ENCODE data around the gene DYNC2H1. TPM values are rescaled to one million over a fixed set of nuclear protein-coding genes. Genes with fewer than 3 reads are reported as not detected.

The DYNC2H1 gene
- total and polyA plus RNA-seq, 12 donors: 2.2 to 5.9 (median 3.9) TPM

DNA sequence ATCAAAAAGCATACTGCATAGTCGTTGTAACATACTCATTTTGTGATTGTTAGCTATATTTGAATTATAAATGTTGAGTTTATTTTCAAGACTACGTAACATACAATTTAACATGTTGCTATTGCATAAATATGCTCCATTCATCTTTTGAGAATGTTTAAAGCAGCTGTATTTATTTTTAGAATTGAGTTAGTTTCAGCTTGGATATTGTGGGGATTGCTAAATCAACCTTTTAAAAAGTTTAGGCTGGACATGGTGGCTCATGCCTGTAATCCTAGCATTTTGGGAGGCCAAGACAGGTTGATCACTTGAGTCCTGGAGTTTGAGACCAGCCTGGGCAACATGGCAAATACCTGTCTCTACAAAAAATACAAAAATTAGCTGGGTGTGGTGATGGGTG is 288.1 kb downstream of the DYNC2H1 start:
- intact Hi-C loops (cut with DNase I): no loop called here
- 68 to 90% methylated on average over 2 of the region's 2 CpGs for WGBS, 2 donors
- H3K27ac ChIP-seq: no peak overlapping the region

DNA sequence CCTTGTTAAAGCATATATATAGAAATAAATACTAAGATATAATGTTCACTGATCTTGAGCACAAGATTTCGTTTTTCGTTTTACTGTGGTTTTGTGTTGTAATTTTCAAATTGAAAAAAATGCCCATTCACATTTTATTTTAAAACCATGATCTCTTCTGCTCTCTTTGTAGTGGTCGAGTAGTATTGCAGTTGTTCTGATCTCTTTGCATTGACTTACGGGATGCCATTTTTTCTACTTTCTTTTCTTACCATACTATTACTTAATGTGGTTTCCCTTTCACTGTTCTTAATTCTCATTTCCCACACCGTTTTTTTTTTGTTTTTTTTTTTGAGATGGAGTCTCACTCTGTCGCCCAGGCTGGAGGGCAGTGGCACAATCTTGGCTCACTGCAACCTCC is 289.6 kb downstream of the DYNC2H1 start:
- H3K4me1 ChIP-seq: no peaks in the 10 kb centered on the region
- H3K27me3 ChIP-seq: no peaks in the 10 kb centered on the region
- H3K27ac ChIP-seq: no peak overlapping the region
- 82 to 96% methylated on average over 6 of the region's 6 CpGs for WGBS, 2 donors
- peaks cover 0 to 23% (median 0%) of the 10 kb centered on the region in 9 donors for H3K36me3 ChIP-seq
- TF ChIP-seq, protein P1, sequence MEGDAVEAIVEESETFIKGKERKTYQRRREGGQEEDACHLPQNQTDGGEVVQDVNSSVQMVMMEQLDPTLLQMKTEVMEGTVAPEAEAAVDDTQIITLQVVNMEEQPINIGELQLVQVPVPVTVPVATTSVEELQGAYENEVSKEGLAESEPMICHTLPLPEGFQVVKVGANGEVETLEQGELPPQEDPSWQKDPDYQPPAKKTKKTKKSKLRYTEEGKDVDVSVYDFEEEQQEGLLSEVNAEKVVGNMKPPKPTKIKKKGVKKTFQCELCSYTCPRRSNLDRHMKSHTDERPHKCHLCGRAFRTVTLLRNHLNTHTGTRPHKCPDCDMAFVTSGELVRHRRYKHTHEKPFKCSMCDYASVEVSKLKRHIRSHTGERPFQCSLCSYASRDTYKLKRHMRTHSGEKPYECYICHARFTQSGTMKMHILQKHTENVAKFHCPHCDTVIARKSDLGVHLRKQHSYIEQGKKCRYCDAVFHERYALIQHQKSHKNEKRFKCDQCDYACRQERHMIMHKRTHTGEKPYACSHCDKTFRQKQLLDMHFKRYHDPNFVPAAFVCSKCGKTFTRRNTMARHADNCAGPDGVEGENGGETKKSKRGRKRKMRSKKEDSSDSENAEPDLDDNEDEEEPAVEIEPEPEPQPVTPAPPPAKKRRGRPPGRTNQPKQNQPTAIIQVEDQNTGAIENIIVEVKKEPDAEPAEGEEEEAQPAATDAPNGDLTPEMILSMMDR (IDR thresholded peaks at IDR 0.05): no peak
- ATAC-seq (no peak), DNase-seq (no peak)
- peaks cover 0 to 13% (median 0%) of the 10 kb centered on the region in 11 donors for H3K9me3 ChIP-seq
- intact Hi-C loops (cut with DNase I): no loop called here
- no peak overlapping the region for H3K4me3 ChIP-seq

More for the DNA sequence above, 288.1 kb downstream of the DYNC2H1 start:
- TF ChIP-seq, protein P1 (IDR thresholded peaks at IDR 0.05): no peak
- peaks cover 0 to 13% (median 0%) of the 10 kb centered on the region in 11 donors for H3K9me3 ChIP-seq
- H3K4me3 ChIP-seq: no peak overlapping the region
- DNase-seq (no peak), ATAC-seq (no peak)
- peaks cover 0 to 23% (median 0%) of the 10 kb centered on the region in 9 donors for H3K36me3 ChIP-seq
- no peaks in the 10 kb centered on the region for H3K27me3 ChIP-seq
- no peaks in the 10 kb centered on the region for H3K4me1 ChIP-seq

DNA sequence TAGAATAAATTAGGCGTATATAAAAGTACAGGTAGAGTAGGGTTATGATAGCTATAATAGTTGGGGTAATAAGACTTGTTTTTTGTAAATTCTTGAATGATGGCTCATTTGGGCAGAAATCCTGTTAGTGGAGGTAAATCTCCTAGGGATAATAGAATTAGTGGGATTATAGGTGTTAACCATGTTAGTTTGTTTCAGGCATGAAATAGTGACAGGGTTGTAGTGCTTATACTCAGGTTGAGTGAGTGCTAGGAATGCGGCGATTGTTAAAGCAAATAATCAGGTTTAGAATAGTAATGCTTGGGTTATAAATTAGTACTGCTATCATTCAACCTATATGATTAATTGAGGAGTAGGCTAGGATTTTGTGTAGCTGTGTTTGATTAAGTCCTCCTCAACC is 297.1 kb downstream of the DYNC2H1 start:
- ATAC-seq (no peak), DNase-seq (no peak)
- Histone ChIP-seq H3K36me3 (no peaks in the 10 kb centered on the region), H3K27ac (no peak overlapping the region), H3K9me3 (peaks cover 0 to 6% (median 0%) of the 10 kb centered on the region in 11 donors), H3K27me3 (no peaks in the 10 kb centered on the region), H3K4me1 (no peaks in the 10 kb centered on the region), H3K4me3 (no peak overlapping the region)
- intact Hi-C loops (cut with DNase I): no loop called here
- TF ChIP-seq, protein P1 (IDR thresholded peaks at IDR 0.05): no peak
- 93 to 96% methylated on average over 3 of the region's 3 CpGs for WGBS, 2 donors

DNA sequence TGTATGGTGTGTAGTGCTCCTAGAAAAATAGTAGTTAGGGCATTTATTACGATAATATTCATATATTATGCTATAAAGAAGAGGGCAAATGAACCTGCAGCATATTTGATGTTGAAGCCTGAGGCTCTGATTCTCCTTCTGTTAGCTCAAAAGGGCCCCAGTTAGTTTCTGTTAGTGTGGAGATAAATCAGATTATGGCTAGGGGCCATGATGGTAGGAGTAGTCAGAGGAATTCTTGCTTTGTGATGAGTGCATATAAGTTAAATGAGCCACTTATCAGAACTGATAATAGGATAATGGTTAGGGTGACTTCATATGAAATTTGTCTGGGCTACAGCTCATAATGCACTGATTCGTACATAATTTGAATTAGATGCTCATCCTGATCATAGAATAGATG is 298.4 kb downstream of the DYNC2H1 start:
- TF ChIP-seq, protein P1 (IDR thresholded peaks at IDR 0.05): no peak
- WGBS, 2 donors: 94 to 95% methylated on average over 2 of the region's 2 CpGs

More for the DNA sequence above, 298.4 kb downstream of the DYNC2H1 start:
- H3K36me3 ChIP-seq: no peaks in the 10 kb centered on the region
- H3K27me3 ChIP-seq: no peaks in the 10 kb centered on the region
- DNase-seq: no peak
- no peak overlapping the region for H3K27ac ChIP-seq
- H3K4me3 ChIP-seq: no peak overlapping the region
- ATAC-seq: no peak
- H3K9me3 ChIP-seq: no peaks in the 10 kb centered on the region
- intact Hi-C loops (cut with DNase I): no loop called here
- H3K4me1 ChIP-seq: no peaks in the 10 kb centered on the region

Data from heart right ventricle (tissue), 16 donors.